HL-60 (cell line): Measurements from ENCODE around the gene UBE2A.

ENCODE experiments used
- DNase-seq, 2 experiments: peaks; one replicate each; pipeline ENCODE4 v3.0.0-alpha.2; 2010 to 2020; ENCODE audit warnings: low read depth in 1 of 2, low spot score in 1 of 2
- H3K27ac ChIP-seq: fragments of 250-450 bp; sonication (Bioruptor Pico); replicated peaks from 2 replicates; pipeline ENCODE4 v1.5.1; 2020; ENCODE audit warnings: mild to moderate bottlenecking, moderate library complexity
- H3K27me3 ChIP-seq: fragments of 250-450 bp; sonication (Bioruptor Pico); 2 replicates; pipeline ENCODE4 v1.5.1; 2021; ENCODE audit warnings: mild to moderate bottlenecking, moderate library complexity; ENCODE audit not compliant: insufficient read depth, poor library complexity, severe bottlenecking
- H3K4me3 ChIP-seq: replicated peaks from 2 replicates; pipeline ENCODE4 v1.5.1; 2011; ENCODE audit warnings: mild to moderate bottlenecking, control low read depth, low read length; ENCODE audit not compliant: insufficient read depth
- GABPA ChIP-seq: IDR thresholded peaks from 2 replicates; pipeline ENCODE4 v1.6.1; 2012; ENCODE audit warnings: low read depth
- POLR2AphosphoS5 ChIP-seq: IDR thresholded peaks from 2 replicates; pipeline ENCODE4 v1.6.1; 2012; ENCODE audit warnings: low read depth
- SPI1 ChIP-seq: IDR thresholded peaks from 2 replicates; pipeline ENCODE4 v1.6.1; 2012; ENCODE audit warnings: low read depth, mild to moderate bottlenecking, borderline replicate concordance
- TF ChIP-seq, protein P1 (sequence below): IDR thresholded peaks from 2 replicates; pipeline ENCODE4 v1.6.1; 2012; ENCODE audit warnings: low read depth; ENCODE audit not compliant: insufficient replicate concordance
- TF ChIP-seq, protein P2 (sequence below): IDR thresholded peaks from one replicate; pipeline ENCODE4 v1.5.1; 2011; ENCODE audit warnings: low read length, control low read depth, inconsistent platforms; ENCODE audit not compliant: insufficient read depth

UBE2A gene

DNA sequence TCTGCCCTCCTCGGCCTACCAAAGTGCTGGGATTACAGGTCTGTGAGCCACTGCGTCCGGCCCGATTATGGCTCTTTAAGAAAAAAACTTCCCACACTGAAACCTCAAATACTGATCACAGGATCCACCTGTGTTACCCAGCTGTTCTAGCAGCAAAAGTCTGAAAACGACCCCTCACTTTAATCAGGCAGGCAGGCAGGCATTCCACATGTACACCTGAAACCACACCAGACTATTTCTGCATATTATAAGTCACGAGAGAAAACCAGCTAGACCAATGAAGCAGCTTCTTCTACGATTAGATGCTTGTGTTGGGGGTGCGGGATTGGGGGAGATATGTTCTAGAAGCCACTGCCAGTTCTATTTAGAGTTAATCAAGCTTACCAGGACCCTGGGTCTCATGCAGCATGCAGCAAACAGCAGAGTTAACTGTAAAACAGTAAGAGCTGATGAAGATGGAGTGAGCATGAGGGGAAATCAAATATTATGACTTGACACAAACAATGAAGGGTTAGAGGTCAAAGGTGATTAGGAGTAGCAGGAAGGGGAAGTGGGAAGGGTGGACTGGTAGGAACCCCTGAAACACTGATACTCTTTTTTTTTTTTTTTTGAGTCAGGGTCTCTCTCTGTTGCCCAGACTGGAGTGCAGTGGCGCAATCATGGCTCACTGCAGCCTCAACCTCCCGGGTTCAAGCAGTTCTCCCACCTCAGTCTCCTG, 50.7 kb downstream of the UBE2A start:
- Histone ChIP-seq H3K4me3 (no peak overlapping the region), H3K27me3 (no peaks in the 10 kb centered on the region), H3K27ac (peak overlapping the region; percentile 61)
- no peak for DNase-seq
- TF ChIP-seq SPI1: peak; percentile 52; the same call in 1 of the 2 replicates
- TF ChIP-seq, protein P1, sequence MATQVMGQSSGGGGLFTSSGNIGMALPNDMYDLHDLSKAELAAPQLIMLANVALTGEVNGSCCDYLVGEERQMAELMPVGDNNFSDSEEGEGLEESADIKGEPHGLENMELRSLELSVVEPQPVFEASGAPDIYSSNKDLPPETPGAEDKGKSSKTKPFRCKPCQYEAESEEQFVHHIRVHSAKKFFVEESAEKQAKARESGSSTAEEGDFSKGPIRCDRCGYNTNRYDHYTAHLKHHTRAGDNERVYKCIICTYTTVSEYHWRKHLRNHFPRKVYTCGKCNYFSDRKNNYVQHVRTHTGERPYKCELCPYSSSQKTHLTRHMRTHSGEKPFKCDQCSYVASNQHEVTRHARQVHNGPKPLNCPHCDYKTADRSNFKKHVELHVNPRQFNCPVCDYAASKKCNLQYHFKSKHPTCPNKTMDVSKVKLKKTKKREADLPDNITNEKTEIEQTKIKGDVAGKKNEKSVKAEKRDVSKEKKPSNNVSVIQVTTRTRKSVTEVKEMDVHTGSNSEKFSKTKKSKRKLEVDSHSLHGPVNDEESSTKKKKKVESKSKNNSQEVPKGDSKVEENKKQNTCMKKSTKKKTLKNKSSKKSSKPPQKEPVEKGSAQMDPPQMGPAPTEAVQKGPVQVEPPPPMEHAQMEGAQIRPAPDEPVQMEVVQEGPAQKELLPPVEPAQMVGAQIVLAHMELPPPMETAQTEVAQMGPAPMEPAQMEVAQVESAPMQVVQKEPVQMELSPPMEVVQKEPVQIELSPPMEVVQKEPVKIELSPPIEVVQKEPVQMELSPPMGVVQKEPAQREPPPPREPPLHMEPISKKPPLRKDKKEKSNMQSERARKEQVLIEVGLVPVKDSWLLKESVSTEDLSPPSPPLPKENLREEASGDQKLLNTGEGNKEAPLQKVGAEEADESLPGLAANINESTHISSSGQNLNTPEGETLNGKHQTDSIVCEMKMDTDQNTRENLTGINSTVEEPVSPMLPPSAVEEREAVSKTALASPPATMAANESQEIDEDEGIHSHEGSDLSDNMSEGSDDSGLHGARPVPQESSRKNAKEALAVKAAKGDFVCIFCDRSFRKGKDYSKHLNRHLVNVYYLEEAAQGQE: no peak
- TF ChIP-seq, protein P2, sequence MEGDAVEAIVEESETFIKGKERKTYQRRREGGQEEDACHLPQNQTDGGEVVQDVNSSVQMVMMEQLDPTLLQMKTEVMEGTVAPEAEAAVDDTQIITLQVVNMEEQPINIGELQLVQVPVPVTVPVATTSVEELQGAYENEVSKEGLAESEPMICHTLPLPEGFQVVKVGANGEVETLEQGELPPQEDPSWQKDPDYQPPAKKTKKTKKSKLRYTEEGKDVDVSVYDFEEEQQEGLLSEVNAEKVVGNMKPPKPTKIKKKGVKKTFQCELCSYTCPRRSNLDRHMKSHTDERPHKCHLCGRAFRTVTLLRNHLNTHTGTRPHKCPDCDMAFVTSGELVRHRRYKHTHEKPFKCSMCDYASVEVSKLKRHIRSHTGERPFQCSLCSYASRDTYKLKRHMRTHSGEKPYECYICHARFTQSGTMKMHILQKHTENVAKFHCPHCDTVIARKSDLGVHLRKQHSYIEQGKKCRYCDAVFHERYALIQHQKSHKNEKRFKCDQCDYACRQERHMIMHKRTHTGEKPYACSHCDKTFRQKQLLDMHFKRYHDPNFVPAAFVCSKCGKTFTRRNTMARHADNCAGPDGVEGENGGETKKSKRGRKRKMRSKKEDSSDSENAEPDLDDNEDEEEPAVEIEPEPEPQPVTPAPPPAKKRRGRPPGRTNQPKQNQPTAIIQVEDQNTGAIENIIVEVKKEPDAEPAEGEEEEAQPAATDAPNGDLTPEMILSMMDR: no peak
- no peak for TF ChIP-seq POLR2AphosphoS5
- TF ChIP-seq GABPA: no peak

DNA sequence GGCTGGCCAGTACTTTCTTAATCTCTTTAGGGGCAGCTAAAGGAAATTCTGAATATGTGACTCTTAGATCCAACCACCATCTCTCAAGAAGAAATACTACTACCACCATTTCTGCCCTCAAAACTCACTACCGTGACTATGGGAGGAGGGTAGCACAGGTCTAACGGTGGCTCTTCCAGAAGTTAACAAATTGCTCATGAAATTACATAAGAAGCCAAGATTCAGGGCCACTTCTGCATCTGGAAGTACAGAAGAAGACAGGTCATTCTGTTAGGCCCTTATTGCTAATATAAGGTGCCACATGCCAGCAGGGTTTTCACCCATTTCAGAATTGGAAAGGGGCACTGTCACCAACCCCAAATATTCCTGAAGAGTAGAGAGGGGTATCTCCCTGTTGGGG, 51.5 kb downstream of the UBE2A start:
- Histone ChIP-seq H3K27ac (peak overlapping the region; percentile 61), H3K27me3 (no peaks in the 10 kb centered on the region), H3K4me3 (no peak overlapping the region)
- TF ChIP-seq POLR2AphosphoS5 (no peak), SPI1 (peak; percentile 17; the same call in 1 of the 2 replicates)
- peak; percentile 51 to 59 for DNase-seq
